Measurements from ENCODE around the gene RPL29. TPM values are rescaled to one million over a fixed set of nuclear protein-coding genes. Genes with fewer than 3 reads are reported as not detected.
"Not testable (repeated sequence)": the region's sequence is repeated elsewhere in the genome, so short reads cannot be mapped to it uniquely, and the experiment has no call there.

RPL29 gene
- total RNA-seq: 784 and 1,399 TPM in 2 replicates

DNA sequence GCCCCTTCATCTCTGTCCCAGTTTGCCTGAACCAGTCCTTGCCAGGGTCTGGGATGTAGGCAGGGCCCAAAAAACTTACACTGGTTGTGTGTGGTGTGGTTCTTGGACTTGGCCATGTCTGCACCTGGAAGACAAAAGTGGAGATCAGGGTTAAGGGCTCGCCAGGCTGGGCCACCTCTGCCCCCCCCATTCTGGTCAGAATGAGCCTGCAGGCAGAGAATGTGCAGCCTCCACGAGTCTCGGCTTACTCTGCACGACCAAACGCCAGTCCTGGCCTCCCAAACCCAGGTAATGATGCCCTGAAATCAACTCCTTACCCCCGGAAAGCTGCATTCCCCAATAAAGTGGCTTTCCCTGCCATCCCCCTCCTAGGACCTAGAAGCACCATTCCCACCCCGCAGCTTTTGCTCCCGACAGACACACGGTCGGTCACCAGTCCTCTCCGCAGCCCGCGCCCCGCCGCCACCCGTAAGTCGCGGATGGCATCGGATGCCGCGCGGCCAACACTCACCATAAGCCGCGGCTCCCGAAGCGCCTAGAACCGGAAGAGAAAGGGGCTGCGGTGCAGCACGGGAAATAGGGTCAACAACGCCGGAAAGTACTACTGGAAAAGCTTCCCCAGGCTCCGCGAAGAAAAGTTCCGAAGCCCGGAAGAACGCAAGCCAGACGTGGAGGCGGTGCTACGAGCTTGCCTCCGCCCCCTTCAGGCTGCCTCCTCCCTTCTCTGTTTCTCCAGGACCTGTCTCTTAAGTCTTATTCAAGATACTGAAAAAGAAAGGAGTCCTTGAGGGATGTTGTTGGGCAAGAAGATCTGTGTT lies at the start of gene RPL29:
Gene RPL29 (minus strand): TSS at position 550 of the 818 bp plus-strand sequence. CDS start 434 bp downstream, at position 116.
- DNase-seq: peak; percentile 97

DNA sequence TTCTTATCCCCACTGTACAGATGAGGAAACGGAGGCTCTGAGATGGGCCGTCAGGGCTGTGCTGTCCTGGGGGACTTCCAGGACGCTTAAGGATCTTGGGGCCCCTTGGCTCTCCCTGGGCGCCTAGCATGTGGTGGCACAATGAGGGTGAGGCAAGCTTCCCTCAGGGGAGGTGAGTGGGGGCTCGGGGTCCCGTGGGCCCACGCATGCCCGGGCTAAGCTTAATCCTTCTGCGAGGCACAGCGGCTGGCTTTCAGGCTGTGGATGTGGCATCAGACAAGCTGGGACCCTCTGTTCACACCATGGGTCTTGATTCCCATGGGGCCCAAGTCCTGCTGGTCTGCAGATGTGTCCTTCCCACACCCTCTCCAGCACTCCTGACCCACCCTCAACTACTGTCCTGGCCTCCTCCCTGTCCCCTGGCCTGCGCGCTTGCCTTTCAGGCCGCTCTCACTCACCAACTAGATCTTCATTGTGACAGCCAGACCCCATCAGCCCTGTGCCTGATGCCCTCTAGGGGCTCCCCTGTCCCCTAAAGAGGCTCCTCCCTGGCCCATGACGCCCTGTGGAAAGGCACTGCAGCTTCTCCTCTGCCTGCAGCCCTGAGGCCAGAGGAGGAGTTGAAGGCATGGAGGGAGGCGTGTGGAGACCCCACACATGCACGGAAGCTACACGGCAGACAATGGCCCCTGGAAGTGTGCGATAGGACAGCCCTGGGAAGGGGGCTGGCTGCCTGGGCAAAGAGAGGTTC lies 49.3 kb upstream of the RPL29 start:
- no peak for DNase-seq

DNA sequence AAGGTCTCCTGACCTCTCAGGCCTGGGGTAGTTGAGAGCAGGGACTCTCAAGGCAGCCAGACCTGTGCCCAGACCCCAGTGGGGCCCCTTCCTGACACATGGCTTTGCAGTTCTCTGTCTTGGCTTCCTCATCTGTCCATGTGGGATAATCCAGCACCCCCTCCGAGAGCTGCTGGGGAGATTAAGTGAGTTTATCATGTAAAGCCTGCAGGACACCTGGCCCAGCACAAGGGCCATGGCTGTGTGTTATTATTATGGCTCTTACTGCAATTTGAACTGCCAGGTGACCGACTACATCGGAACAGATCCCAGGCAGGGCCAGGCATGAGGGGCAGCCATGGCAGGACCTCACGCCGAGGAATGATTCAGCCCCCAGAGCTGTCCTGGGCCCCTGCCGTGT lies 48.1 kb upstream of the RPL29 start:
- no peak for DNase-seq

GRCh38 chr3:52043039-52043438 lies 47.3 kb upstream of the RPL29 start:
- not testable (repeated sequence) for DNase-seq

- peak; percentile 21 for DNase-seq
Measured at GRCh38 chr3:52041118-52041731, 45.5 kb upstream of the RPL29 start.

DNA sequence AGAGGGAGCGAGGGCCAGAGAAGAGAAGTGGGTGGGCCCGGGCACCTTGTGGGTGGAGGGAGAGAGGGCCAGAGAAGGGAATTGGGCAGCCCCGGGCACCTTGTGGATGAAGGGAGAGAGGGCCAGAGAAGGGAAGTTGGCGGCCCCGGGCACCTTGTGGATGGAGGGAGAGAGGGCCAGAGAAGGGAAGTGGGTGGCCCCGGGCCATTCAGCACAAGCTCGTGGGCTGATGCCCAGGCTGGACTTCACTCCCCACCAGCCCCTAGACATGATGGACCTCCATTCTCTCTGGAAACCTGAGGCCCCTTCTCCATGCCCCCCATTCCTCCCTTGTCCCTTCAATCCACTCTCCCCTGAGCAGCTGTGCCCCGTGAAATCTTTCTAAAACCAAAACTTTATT lies 44.9 kb upstream of the RPL29 start:
- no peak for DNase-seq

DNA sequence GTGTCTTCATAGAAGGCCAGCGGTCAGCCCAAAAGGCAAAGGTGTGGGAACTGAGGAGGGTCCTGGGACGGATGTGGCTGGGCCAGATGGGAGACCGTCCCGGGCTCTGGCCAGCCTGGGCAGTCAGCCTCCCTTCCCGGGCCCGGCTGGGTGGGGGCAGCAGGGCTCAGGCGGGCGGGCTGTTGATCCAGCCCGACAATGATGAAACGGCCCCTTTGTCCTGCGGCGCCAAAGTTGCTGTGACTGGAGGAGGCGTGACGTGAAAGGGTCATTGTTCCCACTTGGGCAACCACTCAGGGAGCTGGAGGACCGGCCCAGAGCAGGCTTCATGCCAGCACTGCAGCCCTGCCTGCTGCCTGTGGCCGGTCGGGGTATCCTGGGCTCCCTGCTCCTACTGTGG lies 44.2 kb upstream of the RPL29 start:
- DNase-seq: peak; percentile 48

DNA sequence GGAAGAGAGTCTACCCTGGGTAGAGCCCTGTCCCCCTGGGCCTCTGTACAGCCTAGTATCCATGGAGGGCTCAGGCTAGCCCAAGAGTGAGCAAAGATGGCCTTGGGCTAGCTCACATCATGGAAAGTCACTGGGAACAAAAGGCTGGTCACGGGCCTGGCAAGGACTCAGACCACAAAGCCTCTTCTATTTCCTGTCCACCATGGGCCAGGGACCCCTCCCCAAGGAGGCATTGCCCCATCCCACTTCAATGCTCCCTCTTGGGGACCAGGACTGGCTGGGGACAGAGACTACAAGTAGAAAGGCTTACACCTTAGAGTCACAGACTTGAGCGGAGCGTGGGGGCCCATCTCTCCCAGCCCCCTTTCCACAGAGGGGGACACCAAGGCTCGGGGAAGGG lies 43.7 kb upstream of the RPL29 start:
- DNase-seq: no peak

GRCh38 chr3:52038227-52038626 lies 42.5 kb upstream of the RPL29 start:
- DNase-seq: no peak

DNA sequence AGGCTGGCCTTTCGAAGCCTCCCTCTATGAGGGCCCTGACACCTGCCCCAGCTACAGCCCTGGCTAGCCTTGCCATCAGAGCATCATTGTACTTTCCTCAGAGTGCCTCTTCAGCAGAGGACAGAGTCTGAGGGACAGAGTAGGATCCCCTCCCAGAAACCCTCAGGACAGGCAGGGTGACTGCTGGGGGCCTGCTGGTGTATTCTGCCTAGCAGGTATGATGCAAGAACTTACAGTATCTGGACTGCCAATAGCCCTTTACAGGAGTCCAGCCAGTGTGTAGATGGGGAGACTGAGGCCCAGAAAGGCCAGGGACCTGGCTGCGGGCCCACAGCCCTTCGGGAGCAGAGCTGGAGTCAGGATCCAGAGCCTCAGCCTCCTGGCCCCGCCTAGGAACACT lies 41.6 kb upstream of the RPL29 start:
- no peak for DNase-seq

DNA sequence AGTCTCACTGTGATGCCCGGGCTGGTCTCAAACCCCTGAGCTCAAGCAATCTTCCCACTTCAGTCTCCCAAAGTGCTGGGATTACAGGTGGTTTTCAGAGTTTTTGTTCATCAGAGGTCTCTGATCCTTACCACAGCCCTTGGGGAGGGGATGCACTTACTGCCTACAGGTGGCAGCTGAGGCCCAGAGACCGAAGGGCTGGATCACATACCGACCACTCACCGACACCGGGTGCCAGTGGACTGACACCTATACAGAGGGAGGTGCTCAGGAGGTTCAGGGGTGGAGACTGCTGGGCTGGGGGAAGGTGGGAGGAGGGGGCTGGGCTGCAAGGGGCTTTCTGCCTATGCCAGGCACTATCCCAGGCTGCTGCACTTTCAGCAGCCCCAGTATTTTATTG lies 41.1 kb upstream of the RPL29 start:
- DNase-seq: no peak

DNA sequence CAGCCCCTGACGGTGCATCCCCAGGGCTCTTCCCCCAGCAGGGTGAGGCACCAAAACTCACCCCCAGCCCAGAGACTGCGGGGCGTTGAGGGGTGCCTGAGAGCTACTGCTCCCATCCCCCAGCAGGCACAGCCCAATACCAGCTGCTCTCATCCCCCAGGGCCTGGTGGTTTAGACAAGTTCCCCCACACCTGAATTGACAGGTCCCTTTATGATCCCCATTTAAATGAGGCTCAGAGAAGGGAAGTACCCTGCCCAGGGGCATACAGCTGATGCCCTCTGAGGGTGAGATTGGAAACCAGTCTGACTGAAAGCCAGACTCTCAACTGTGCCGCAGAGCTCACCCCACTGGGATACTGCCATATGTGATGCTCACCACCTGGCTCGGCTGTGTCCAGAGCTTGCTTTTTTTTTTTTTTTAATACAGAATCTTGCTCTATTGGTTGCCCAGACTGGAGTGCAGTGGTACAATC lies 40.6 kb upstream of the RPL29 start:
- DNase-seq: no peak

- no peak for DNase-seq
Measured at GRCh38 chr3:52034651-52035050, 39.0 kb upstream of the RPL29 start.

DNA sequence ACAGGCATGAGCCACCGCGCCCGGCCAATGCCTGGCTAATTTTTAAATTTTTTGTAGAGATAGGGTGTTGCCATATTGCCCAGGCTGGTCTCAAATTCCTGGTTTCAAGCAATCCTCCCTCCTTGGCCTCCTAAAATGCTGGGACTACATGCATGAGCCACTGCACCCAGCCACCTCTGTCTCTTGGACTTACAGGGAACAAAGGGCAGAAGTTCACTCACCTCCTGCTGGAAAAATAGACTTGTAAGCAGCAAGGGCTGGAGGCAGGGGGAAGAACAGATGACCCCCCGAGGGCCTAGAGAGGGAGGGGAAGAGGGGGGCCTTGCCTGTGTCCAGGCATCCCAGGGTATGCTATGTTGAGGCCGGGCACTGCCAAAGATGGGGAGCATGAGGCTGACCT lies 38.5 kb upstream of the RPL29 start:
- no peak for DNase-seq

DNA sequence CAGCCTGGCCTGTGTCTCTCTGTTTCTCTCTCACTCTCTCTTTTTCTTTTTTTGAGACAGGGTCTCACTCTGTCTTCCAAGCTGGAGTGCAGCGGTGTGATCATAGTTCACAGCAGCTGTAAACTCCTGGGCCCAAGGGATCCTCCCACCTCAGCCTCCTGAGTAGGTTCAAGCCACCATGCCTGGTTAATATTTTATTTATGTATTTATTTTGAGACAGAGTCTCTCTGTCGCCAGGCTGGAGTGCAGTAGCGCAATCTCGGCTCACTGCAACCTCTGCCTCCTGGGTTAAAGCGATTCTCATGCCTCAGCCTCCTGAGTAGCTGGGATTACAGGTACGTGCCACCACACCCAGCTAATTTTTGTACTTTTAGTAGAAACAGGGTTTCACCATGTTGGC lies 38.1 kb upstream of the RPL29 start:
- not testable (repeated sequence) for DNase-seq

- no peak for DNase-seq
Measured at GRCh38 chr3:52032702-52033408, 37.2 kb upstream of the RPL29 start.

- no peak for DNase-seq
Measured at GRCh38 chr3:52031896-52032295, 36.2 kb upstream of the RPL29 start.

DNA sequence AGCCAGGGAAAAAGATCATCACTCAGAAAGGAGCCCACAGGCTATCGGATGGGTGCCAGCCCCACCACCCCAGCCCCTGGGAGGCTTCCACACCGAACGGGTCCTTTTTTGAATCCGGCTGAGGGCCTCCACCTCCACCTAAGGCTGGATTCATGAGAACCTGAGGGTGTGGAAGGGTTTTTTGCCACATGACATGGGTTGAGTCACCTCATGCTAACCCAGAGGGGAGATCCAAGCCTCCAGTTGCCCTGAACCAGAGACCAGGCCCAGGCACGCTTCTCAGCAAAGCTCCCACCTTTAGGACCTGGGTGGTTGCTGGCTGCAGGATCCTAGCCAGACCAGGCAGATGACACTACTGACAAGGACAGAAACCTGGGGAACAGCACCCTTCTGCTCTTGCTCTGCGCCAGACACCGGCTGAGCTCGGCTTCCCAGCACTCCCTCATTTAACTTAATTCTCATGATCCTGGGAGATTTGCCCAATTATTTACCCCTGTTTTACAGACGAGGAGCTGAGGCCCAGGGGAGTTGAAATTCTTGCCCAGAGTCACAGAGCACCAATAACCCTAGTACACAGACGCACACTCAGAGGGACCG lies 35.1 kb upstream of the RPL29 start:
- DNase-seq: no peak

- DNase-seq: no peak
Measured at GRCh38 chr3:52029535-52029934, 33.8 kb upstream of the RPL29 start.

DNA sequence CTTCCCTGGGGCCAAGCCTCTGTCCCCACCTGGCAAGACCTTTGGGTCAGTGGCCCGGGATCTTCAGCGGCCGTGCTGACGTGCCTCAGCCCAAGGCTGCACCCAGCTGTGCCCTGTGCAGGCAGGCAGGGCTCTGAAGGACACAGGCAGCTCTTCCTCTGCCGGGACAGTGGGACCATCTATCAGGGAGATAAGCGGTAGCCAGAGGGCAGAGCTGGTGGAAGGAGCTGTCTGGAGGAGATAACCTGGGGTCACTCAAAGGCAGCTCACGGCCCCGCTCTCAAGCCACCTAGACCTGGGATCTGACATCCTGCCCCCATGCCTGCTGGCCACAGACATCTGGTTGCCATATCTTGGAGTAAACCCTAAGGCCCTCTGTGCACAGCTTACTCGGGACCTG lies 33.4 kb upstream of the RPL29 start:
- no peak for DNase-seq

DNA sequence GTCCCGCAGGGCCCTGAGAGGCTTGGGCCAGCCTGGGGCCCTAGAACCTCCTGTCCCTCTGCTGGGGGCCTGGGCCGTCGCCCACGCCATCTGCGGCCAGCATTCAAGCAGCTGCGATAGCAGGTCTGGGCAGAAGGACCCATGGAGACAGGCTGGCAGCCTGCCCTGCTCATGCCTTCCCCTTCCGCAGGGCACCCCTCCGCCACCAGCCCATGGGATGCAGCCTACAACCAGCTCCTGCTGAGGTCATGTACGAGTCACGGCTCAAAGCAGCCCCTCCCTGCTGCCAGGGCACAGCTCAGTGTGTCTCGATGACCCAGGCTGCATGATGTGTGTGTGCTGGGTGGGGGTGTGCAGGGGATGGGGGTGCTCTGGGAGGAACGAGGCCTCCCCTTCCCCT lies 32.9 kb upstream of the RPL29 start:
- no peak for DNase-seq

DNA sequence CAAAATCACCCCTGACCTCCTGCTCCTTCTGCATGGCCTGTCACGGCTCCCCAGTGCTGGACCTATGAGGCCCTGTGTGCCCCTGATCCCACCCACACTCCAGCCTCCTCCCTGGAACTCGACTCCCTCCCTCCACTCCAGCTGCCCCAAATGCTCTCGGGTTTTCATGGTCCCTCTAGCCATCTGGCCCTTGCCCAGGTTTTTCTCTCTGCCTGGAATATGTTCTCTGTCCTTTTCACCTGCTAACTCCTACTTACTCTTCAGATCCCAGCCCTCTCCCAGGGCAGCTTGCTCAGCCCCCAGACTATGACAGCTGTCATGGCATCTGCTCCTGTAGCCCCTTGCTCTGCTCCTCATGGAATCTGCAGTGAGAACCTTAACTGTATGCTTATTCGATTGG lies 30.3 kb upstream of the RPL29 start:
- no peak for DNase-seq
